Neutrophil (primary cell): Measurements from ENCODE around the gene SORCS1.

ENCODE experiments used
- H3K27ac ChIP-seq: fragments of 200-600 bp; sonication (generic); 2 replicates; pipeline ENCODE4 v1.5.1; 2016; ENCODE audit warnings: mild to moderate bottlenecking, moderate library complexity
- H3K27me3 ChIP-seq: fragments of 200-600 bp; sonication (generic); 2 replicates; pipeline ENCODE4 v1.6.0; 2016; ENCODE audit warnings: mild to moderate bottlenecking
- H3K36me3 ChIP-seq: fragments of 200-600 bp; sonication (generic); 2 replicates; pipeline ENCODE4 v1.5.1; 2017
- H3K4me1 ChIP-seq, 2 experiments: fragments of 200-600 bp in 1 of 2; sonication (generic) in 1 of 2; 1 replicate in 1 of 2; 2 replicates in 1 of 2; pipeline versions ENCODE4 v1.5.1 to v1.6.1; 2013 to 2016; ENCODE audit warnings: low read depth in 1 of 2, low read length in 1 of 2, mild to moderate bottlenecking in 1 of 2, moderate library complexity in 1 of 2; ENCODE audit not compliant: control insufficient read depth in 1 of 2, insufficient read depth in 1 of 2
- H3K4me3 ChIP-seq, 2 experiments: fragments of 200-600 bp in 1 of 2; sonication (generic) in 1 of 2; 1 replicate in 1 of 2; 2 replicates in 1 of 2; pipeline ENCODE4 v1.5.1; 2013 to 2016; ENCODE audit warnings: low read depth in 1 of 2, low read length in 1 of 2, mild to moderate bottlenecking in 1 of 2, moderate library complexity in 1 of 2
- H3K9me3 ChIP-seq: fragments of 200-600 bp; sonication (generic); 2 replicates; pipeline ENCODE4 v1.5.1; 2016
- CTCF ChIP-seq: fragments of 200-600 bp; sonication (generic); IDR thresholded peaks from 2 replicates; pipeline ENCODE4 v1.5.1; 2016; ENCODE audit warnings: antibody characterized with exemption

SORCS1 gene

GRCh38 chr10:107059068-107059804, 105.3 kb downstream of the SORCS1 start:
- H3K4me1 ChIP-seq: no peaks in the 10 kb centered on the region
- H3K27ac ChIP-seq: no peak overlapping the region
- H3K36me3 ChIP-seq: no peaks in the 10 kb centered on the region
- no peak for TF ChIP-seq CTCF
- H3K27me3 ChIP-seq: no peaks in the 10 kb centered on the region
- no peak overlapping the region for H3K4me3 ChIP-seq
- no peaks in the 10 kb centered on the region for H3K9me3 ChIP-seq

- Histone ChIP-seq H3K4me3 (no peak overlapping the region), H3K36me3 (no peaks in the 10 kb centered on the region), H3K9me3 (no peaks in the 10 kb centered on the region), H3K27me3 (no peaks in the 10 kb centered on the region), H3K4me1 (no peaks in the 10 kb centered on the region), H3K27ac (no peak overlapping the region)
- no peak for TF ChIP-seq CTCF
These were observed 106.2 kb downstream of the SORCS1 start for GRCh38 chr10:107058331-107058730.

- Histone ChIP-seq H3K27ac (no peak overlapping the region), H3K4me1 (no peaks in the 10 kb centered on the region), H3K36me3 (no peaks in the 10 kb centered on the region), H3K4me3 (no peak overlapping the region), H3K9me3 (no peaks in the 10 kb centered on the region), H3K27me3 (no peaks in the 10 kb centered on the region)
- TF ChIP-seq CTCF: no peak
These were observed 108.3 kb downstream of the SORCS1 start for GRCh38 chr10:107056182-107056581.

- no peaks in the 10 kb centered on the region for H3K36me3 ChIP-seq
- no peaks in the 10 kb centered on the region for H3K4me1 ChIP-seq
- H3K9me3 ChIP-seq: no peaks in the 10 kb centered on the region
- no peaks in the 10 kb centered on the region for H3K27me3 ChIP-seq
- TF ChIP-seq CTCF: no peak
- H3K4me3 ChIP-seq: no peak overlapping the region
- H3K27ac ChIP-seq: no peak overlapping the region
These were observed 109.9 kb downstream of the SORCS1 start for GRCh38 chr10:107054469-107055156.

- H3K4me3 ChIP-seq: no peak overlapping the region
- H3K27me3 ChIP-seq: no peaks in the 10 kb centered on the region
- H3K9me3 ChIP-seq: no peaks in the 10 kb centered on the region
- H3K27ac ChIP-seq: no peak overlapping the region
- no peak for TF ChIP-seq CTCF
- no peaks in the 10 kb centered on the region for H3K4me1 ChIP-seq
- no peaks in the 10 kb centered on the region for H3K36me3 ChIP-seq
These were observed 112.7 kb downstream of the SORCS1 start for GRCh38 chr10:107051769-107052168.
